ENCODE data around the gene TMEM86B.
A peak's percentile ranks its signal among the peaks of the same experiment; 100 is the strongest.

The TMEM86B gene

GRCh38 chr19:55265723-55266386 is 37.3 kb upstream of the TMEM86B start:
- H3K27ac Mint-ChIP-seq: peak overlapping the region in 1 of 3 experiments; percentile 2
- H3K4me3 Mint-ChIP-seq: peak overlapping the region in 1 of 3 experiments; percentile 20
- no peak for TF ChIP-seq CTCF (IDR thresholded peaks at IDR 0.05; ENCODE audit: unreplicated experiment in 3 of 3)

GRCh38 chr19:55265173-55265572 is 36.6 kb upstream of the TMEM86B start:
- Mint-ChIP-seq H3K9me3 (peaks cover 9% of the 10 kb centered on the region), H3K4me1 (peaks cover 7% of the 10 kb centered on the region), H3K36me3 (ENCODE audit: low read depth) (peaks cover 30% of the 10 kb centered on the region), H3K27me3 (ENCODE audit: low read depth) (peaks cover 5% of the 10 kb centered on the region), H3K4me3 (no peak overlapping the region), H3K27ac (no peak overlapping the region)
- TF ChIP-seq CTCF (IDR thresholded peaks at IDR 0.05; ENCODE audit: unreplicated experiment in 3 of 3): no peak

More at GRCh38 chr19:55265723-55266386, 37.3 kb upstream of the TMEM86B start:
- H3K4me1 Mint-ChIP-seq: peaks cover 7% of the 10 kb centered on the region
- H3K9me3 Mint-ChIP-seq: peaks cover 9% of the 10 kb centered on the region
- H3K36me3 Mint-ChIP-seq (ENCODE audit: low read depth): peaks cover 34% of the 10 kb centered on the region
- peaks cover 5% of the 10 kb centered on the region for H3K27me3 Mint-ChIP-seq (ENCODE audit: low read depth)

- H3K27ac Mint-ChIP-seq: no peak overlapping the region
- peaks cover 7% of the 10 kb centered on the region for H3K4me1 Mint-ChIP-seq
- peaks cover 26% of the 10 kb centered on the region for H3K36me3 Mint-ChIP-seq (ENCODE audit: low read depth)
- H3K9me3 Mint-ChIP-seq: peaks cover 9% of the 10 kb centered on the region
- H3K27me3 Mint-ChIP-seq (ENCODE audit: low read depth): peaks cover 5% of the 10 kb centered on the region
- H3K4me3 Mint-ChIP-seq: no peak overlapping the region
- no peak for TF ChIP-seq CTCF (IDR thresholded peaks at IDR 0.05; ENCODE audit: unreplicated experiment in 3 of 3)
Measured at GRCh38 chr19:55264531-55264930, 36.0 kb upstream of the TMEM86B start.

GRCh38 chr19:55262359-55262758 is 33.8 kb upstream of the TMEM86B start:
- H3K4me3 Mint-ChIP-seq: no peak overlapping the region
- H3K4me1 Mint-ChIP-seq: peaks cover 9% of the 10 kb centered on the region
- no peak for TF ChIP-seq CTCF (IDR thresholded peaks at IDR 0.05; ENCODE audit: unreplicated experiment in 3 of 3)
- H3K27ac Mint-ChIP-seq: no peak overlapping the region
- peaks cover 5% of the 10 kb centered on the region for H3K27me3 Mint-ChIP-seq (ENCODE audit: low read depth)
- H3K36me3 Mint-ChIP-seq (ENCODE audit: low read depth): peaks cover 14% of the 10 kb centered on the region
- H3K9me3 Mint-ChIP-seq: peaks cover 7% of the 10 kb centered on the region

- peaks cover 5% of the 10 kb centered on the region for H3K9me3 Mint-ChIP-seq
- peaks cover 5% of the 10 kb centered on the region for H3K27me3 Mint-ChIP-seq (ENCODE audit: low read depth)
- H3K36me3 Mint-ChIP-seq (ENCODE audit: low read depth): peaks cover 12% of the 10 kb centered on the region
- no peak overlapping the region for H3K27ac Mint-ChIP-seq
- H3K4me1 Mint-ChIP-seq: peaks cover 15% of the 10 kb centered on the region
- peak overlapping the region in 1 of 3 experiments; percentile 25 for H3K4me3 Mint-ChIP-seq
- no peak for TF ChIP-seq CTCF (IDR thresholded peaks at IDR 0.05; ENCODE audit: unreplicated experiment in 3 of 3)
Measured at GRCh38 chr19:55261671-55262126, 33.1 kb upstream of the TMEM86B start.
